HG03139 (cell line): ENCODE measurements around the gene NMT1.

ENCODE experiments used
- ATAC-seq: cut with Tn5 transposase; IDR thresholded peaks from one replicate; pipeline ENCODE4 v1.9.1; 2021; ENCODE audit not compliant: unreplicated experiment

NMT1 gene

DNA sequence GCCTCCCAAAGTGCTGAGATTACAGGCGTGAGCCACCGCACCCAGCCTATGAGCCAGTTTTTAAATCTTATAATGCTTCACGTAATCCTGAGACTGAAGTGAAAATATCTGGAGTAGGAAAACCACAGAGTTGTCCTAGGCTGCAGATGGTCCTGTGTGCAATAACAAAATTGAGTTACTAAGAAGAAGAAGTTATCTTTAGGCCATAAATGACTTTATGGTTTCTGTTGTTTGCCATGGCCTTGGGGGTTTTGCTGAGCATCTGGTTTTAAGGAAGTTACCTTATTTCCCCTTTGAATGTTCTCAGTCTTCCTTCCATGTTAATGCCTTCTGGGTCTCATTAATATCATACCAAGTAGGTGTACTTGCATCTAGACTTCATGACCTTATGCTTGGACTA lies 16.5 kb downstream of the NMT1 start:
- no peak for ATAC-seq

- ATAC-seq: no peak
Measured at GRCh38 chr17:45081047-45081703, 20.1 kb downstream of the NMT1 start.

GRCh38 chr17:45086391-45086790 lies 25.3 kb downstream of the NMT1 start:
- ATAC-seq: no peak

- no peak for ATAC-seq
Measured at GRCh38 chr17:45086865-45087503, 25.9 kb downstream of the NMT1 start.

GRCh38 chr17:45087504-45087975 lies 26.4 kb downstream of the NMT1 start:
- no peak for ATAC-seq

GRCh38 chr17:45087978-45088377 lies 26.9 kb downstream of the NMT1 start:
- ATAC-seq: no peak

- no peak for ATAC-seq
Measured at GRCh38 chr17:45088741-45089140, 27.6 kb downstream of the NMT1 start.

DNA sequence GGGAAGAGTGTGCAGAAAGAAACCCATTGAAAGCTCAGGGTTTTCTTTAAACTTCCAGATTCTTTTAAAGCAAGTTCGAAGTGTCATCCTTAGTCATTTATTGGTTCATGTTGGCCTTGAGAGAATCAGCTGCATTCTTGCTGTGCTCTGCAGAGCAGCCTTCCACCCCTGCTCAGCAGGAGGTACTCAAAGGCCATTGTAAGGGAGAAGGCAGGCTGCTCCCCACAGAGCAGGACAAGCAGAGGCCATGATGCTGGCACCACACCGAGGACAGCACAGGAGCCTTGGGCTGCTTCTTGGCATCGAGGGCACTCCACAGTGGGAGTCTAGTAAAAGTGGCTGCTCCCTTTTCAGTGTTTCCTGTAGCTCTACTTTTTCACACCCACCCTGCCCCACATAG lies 29.6 kb downstream of the NMT1 start:
- ATAC-seq: no peak

DNA sequence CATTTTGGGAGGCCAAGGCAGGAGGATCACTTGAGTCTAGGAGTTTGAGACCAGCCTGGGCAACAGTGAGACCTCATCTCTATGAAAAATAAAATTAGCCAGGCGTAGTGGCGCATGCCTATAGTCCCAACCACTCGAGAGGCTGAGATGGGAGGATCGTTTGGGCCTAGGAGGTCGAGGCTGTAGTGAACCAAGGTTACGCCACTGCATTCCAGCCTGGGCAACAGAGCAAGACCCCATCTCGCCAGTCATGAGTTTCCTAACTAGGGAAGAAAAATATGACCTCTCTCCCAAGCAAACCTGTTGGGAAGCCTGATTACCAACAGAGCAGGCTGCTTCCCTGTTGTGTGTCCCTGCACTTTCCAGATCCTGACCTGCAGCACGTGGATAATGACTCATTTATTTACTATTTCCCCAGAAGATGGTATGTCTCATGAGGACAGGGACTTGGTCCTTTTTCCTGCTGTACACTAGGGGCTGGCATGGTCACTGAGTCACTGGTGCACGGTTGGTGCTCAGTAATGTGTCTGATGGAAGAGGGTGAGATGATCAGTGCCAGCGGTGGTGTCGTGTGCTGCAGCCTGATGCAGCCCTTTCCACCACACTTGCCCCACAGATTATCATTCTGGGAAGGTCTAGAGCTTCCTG lies 30.8 kb downstream of the NMT1 start:
- ATAC-seq: no peak

DNA sequence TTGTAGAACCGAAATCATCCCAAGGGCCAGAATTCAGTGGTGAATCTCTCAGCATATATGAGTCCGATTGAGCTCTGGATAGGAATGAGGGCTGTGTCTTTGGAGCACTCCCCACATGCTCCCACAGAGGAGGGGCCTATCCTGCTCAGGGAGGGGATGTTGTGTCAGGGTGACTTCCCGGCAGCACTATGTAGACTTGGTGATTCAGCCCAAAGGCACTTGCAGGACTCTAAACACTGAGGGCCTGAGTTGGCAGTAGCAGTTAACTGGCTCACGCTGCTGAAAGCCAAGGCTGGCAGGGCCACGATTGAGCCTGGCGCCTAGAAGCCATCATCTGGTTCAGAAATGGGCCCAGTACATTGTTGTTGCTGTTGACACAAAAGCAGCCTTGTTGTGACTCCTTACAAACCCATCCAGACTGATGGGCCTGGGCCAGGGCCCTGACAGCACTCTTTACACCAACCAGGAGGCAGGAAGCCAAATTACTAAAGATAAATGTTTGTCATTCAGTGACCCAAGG lies 31.9 kb downstream of the NMT1 start:
- ATAC-seq: no peak

DNA sequence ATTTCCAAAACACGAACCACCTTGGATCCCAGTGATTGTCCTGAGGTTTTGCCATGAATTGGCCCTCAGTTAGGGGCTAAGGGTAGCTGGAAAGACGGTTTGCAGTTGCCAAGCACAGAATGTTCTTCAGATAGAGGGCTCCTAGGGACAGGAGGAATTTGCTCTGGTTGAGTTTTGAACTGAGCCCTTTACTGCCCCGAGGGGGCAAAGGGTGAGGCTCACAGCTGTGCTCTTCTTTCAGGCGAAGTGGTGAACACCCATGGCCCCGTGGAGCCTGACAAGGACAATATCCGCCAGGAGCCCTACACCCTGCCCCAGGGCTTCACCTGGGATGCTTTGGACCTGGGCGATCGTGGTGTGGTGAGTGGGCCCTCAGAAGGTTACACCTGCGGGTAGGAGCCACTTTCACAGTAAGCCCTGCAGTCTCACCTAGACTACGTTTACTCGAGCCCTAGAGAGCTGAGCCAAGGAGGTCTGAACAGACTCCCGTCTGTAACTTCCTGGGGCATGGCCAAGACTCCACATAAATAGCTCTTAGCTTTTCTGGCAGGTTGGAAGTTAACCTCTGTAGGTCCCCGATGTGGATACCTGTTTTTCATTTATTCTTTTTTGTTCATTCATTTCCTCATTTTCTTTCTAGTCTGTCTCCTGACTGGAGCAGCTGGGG lies 32.5 kb downstream of the NMT1 start:
- ATAC-seq: no peak

DNA sequence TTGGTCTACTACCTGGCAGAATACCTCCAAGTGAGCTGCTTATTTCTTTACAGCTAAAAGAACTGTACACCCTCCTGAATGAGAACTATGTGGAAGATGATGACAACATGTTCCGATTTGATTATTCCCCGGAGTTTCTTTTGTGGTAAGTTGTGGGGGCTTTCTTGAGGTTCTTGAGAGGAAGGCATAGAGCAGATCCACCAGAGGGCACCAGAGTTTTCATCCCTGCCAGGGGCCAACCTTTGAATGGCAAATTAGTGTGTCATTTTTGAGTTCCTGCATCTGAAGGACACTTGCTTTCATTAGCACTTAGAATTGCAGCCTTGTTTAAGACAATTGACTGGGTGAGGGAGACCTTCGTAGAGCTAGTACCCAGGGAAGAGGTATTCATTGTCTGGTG lies 35.0 kb downstream of the NMT1 start:
- no peak for ATAC-seq

DNA sequence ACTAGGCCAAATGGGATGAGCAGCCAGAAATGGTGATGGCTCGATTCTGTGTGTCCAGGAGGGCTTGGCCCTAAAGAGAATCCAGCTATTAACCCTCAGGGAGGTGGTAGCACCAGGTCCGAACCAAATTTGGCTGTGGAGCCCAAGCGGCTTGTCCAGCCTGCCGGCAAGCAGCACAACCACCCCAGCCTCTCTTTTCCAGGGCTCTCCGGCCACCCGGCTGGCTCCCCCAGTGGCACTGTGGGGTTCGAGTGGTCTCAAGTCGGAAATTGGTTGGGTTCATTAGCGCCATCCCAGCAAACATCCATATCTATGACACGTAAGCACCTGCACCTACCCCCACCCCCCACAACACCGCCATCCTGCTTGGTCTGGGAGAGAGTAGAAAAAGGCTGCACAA lies 35.8 kb downstream of the NMT1 start:
- no peak for ATAC-seq

DNA sequence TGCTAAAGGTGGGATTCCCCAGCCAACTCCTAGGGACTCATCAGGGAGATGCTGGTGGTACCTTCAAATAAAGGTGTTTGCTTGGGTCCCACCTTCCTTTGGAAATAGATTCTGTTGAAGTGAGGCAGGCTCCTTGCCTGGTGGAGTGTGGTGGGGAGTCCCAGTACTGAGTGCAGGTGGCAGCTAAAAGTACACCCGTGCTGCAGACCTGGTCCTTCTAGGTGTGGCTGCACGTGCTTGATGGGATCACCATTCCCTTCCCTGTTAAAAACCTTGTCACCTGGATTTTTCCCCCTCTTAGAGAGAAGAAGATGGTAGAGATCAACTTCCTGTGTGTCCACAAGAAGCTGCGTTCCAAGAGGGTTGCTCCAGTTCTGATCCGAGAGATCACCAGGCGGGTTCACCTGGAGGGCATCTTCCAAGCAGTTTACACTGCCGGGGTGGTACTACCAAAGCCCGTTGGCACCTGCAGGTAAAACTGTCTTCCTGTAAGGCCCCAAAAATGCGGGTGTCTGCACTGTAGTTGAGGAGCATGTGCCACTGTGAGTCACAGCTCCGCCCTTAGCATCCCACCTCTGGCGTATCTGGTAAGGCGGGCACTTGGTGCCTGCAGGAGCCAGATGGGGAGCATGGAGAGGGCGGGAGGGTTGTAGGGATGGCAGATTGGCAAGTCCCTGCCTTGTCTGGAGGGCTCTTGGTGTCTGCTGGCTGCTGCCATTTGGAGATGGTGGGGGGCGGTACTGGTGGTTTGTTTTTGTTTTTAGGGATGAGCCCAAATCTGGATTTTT lies 37.2 kb downstream of the NMT1 start:
- ATAC-seq: no peak

DNA sequence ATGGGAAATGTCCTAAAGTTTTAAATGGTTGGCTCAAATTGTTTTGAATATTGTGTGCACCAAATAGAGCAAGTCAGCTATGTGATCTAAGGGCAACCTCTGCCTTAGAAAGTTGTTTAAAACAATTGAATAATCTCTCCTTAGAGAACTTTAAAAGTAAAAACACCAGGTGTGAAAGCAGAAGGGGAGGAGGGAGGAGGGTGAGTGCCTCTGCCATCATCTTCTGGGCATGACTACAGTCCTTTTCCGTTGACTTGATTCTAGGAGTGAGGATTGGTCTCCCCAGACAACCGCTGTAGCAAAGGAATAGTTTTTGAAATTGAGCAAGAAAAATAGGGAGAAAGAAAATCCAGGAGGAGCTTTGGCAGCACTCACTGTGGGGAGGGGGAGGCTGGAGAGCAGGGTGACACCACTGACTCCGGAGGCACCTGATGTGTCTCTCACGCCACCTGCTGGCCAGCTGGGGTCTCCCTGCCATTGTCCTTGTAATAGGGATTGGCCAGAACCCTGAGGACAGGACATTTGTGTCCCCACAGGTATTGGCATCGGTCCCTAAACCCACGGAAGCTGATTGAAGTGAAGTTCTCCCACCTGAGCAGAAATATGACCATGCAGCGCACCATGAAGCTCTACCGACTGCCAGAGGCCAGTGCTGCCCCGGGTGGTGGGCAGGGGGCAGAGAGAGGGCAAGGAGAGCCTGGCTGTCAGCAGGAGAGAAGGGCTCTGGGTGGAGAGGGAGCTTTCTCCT lies 37.9 kb downstream of the NMT1 start:
- ATAC-seq: no peak

DNA sequence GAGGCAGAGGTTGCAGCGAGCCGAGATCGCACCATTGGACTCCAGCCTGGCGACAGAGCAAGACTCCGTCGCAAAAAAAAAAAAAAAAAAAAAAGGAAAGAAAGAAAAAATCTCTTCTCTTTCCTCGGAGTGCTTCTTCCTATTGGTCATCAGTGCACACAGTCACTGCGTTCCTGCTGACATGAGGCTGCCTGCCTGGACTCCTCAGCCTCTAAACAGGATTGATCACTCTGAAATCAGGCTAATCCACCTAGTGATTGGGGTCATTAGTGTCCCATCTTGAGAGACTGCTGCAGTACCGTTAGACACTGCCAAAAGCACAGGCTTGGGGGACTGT lies 40.4 kb downstream of the NMT1 start:
- no peak for ATAC-seq

DNA sequence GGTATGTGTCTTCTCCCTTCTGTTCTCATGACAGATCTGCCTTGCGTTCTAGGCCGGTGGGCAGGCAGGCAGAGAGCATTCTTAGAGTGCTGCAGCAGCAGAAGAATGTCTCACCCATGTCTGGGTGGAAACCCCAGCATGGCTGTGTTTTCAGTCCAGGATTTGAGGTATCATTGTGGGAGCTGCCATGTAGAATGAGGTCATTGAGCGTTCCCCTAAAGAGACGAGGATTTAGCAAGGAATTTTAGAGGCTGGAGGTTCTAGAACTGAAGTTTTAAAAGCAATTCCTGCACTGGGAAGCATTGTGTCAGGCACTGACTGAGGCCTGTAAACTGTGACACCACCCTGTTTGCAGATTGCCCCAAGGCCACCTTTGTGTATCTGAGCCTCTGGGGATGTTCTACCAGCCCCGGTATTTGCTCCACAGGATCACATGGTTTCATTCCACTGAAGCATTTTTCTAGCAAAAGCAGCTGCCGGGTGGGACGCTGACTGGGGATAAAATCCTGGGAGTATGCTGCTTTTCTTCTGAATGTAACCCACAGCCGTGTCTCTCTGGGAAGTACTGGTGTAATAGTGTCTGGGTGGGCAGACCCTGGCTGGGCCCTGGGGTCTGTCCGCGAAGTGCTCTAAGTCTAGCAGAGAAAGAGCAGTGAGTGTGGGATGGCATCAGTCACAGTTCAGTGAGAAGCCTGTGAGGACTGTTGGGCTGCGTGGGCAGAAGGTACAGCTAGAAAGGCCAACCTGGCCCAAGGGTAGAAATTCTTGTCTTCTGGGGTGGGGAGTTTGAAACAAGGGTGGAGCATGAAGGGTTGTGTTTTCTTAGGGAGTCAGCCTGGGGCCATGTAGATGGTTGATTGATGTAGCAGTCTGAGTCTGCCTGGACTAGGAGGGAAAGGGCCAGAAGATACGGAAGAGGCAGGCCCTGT lies 41.0 kb downstream of the NMT1 start:
- ATAC-seq: no peak

- ATAC-seq: no peak
Measured at GRCh38 chr17:45102856-45103255, 41.7 kb downstream of the NMT1 start.

GRCh38 chr17:45103269-45103795 lies 42.2 kb downstream of the NMT1 start:
- no peak for ATAC-seq
